HG02870 (cell line): ENCODE results near the gene MED13L.
"Not testable (repeated sequence)": the region's sequence is repeated elsewhere in the genome, so short reads cannot be mapped to it uniquely, and the experiment has no call there.

Experiments used
- ATAC-seq: cut with Tn5 transposase; IDR thresholded peaks from one replicate; pipeline ENCODE4 v1.9.1; 2021; ENCODE audit warnings: mild to moderate bottlenecking, moderate library complexity; ENCODE audit not compliant: unreplicated experiment

MED13L gene

DNA sequence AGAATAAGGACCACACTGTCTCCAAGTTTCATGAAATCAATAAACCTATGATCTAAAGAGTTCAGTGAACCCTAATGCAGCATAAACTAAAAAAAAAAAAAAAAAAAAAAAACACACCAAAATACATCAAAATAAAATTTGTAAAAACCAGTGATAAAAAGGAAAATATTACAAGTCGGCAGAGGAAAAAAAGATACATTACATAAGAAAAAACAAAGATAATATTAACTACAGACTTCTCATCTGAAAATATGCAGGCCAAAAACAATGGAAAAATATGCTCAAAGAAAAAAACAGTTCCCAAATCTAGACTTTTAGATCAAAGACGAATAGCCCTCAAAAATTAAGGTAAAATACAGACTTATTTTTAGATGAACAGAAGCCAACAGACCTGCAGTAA, 27.6 kb downstream of the MED13L start:
- no peak for ATAC-seq

DNA sequence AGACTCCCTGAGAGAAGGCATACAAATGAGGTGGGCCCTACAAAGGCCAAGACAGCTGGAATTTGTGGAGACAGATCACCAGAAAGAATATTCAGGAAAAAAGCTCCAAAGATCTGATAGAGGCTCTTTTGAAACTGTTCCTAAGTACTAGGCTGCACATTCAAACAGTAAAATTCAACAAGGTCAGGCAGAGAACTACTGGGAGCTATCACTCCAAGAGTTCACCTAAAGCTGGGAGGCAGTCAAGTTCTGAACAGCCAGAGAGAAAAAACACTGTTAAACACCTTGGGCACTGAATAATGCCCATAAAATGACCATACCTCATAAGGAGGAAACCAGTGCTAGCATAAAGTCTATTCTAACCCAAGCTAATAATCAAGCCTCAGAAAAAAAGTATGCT, 28.6 kb downstream of the MED13L start:
- no peak for ATAC-seq

DNA sequence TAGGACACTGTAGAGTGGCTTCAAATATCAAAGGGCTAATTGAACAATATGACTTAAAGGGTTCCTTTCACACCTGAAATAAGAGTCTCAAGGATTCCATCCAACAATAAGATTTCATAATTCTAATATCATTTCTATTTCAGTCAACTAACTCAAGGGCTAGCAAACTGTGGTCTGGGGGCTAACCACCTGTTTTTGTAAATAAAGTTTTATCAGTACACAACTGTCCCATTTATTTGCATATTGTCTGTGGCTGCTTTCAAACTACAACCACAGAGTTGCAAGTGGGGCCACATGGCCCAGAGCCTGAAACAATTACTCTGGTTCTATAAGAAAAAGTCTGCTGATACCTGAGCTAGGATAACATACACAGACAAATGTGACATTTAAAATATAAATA, 29.1 kb downstream of the MED13L start:
- no peak for ATAC-seq

DNA sequence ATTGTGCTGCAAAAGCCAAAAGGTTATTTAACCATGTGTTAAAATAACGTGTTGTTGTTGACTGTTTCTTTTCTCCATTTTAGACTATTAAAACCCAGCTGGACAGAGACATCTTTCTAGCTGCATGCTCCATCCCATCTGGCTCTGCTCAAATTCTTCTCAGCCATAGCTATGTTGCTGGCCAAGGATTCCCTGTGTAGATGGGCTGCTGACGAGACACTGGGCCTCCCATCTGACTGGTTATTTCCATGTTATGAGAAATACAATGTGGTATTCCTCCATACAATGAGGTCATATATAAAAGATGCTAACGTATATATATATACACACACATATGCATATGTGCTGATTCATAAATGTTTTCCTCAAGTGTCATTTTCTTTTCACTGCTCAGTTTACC, 30.1 kb downstream of the MED13L start:
- ATAC-seq = no peak

DNA sequence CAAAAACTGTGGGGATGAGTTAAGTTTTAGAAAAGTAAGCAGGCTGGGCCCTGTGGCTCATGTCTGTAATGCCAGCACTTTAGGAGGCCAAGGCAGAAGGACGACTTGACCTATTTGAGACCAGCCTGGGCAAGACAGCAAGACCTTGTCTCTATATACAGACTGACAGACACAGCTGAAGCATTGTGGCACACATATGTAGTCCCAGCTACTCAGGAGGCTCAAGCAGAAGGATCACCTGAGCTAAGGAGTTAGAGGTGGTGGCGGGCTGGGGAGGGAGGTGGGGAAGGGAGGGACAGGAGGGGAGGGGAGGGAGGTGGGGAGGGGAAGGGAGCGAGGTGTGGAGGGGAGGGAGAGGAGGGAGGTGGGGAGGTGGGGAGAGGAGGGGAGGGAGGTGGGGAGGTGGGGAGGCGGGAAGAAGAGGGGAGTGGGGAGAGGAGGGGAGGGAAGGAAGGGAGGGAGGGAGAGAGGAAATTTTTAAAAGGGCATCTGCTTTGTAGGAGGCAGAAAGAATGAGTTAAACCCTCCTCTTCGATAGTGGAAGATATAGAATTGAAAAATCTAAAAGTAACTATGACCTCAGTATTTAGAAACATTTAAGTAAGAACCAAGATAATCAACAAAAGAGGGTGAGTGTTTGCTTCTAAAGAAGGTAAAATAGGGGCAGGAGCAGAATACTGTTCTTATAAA, 30.9 kb downstream of the MED13L start:
- no peak for ATAC-seq

DNA sequence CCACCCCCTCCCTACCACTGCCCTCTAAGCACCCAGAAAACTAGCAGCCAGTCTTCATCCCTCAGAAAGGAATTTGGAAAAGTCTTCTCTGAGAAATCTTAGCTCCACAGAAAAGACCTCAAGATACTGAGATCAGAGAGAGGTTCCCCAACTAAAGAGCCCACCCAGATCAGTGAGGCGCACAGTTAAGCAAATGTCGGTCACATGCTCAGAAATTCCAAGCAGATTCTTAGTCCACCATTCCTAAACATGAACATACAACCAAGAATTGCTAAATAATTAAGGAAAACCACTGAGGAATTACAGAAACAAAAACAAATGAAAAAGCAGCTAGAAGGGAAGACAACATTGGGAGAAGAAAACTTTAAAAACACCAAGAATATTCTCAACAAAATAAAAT, 32.3 kb downstream of the MED13L start:
- ATAC-seq = no peak

DNA sequence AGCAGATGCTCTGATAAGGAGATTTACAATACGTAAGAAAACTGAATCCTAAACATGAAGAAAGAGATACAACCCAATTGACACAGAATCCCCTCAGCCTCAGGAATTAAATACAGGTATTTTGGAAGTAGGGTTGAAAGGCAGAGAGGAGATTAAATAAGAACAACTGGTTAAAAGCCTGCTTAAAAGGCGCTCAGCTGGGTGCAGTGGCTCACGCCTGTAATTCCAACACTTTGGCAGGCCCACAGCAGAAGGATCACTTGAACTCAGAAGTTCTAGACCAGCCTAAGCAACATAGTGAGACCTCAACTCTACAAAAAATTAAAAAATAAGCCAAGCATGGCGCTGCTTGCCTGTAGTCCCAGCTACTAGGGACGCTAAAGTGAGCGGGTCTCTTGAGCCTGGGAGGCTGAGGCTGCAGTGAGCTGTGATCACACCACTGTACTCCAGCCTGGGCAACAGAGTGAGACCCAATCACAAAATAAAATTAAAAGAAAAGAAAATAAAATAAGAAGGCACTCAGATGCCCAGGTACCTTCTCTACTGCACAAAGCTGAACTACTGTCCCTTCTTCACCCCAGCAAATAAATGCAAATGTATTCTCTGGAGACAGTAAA, 32.9 kb downstream of the MED13L start:
- ATAC-seq = no peak

DNA sequence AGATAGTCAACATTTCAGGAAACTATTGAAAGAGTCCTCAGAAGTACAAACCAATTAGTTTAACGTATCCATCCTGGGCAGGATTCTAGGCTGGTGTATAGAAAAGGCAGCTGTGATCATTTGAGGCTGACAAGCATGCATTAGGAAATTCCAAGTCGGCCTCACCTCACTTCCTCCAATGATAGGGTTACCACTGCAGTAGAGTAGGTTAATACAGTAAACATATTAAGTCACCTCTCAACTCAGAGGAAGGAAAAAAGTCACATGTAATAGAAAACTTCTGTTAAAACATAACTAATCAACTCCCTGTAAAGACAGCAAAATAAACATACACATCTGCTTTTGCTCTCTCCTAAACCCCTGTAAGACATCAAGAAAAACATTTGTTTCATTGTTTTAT, 33.5 kb downstream of the MED13L start:
- no peak for ATAC-seq

DNA sequence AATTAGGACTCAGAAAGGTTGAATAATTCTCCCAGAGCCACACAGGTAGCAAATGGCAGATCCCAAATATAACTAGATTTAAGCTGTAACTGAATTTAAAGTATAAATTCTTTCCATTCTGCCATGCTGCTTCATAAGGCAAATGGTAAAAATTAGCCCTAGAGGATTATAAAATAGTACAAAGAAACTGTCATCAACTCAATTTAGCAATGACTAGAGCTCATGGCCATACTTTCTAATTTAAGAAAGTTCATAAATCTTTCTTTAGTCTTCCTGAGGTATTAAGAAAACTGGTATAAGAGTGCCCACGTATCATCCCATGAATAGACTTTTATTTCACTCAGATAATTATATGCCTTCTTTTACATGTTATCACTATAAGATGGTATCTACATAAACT, 34.8 kb downstream of the MED13L start:
- no peak for ATAC-seq

DNA sequence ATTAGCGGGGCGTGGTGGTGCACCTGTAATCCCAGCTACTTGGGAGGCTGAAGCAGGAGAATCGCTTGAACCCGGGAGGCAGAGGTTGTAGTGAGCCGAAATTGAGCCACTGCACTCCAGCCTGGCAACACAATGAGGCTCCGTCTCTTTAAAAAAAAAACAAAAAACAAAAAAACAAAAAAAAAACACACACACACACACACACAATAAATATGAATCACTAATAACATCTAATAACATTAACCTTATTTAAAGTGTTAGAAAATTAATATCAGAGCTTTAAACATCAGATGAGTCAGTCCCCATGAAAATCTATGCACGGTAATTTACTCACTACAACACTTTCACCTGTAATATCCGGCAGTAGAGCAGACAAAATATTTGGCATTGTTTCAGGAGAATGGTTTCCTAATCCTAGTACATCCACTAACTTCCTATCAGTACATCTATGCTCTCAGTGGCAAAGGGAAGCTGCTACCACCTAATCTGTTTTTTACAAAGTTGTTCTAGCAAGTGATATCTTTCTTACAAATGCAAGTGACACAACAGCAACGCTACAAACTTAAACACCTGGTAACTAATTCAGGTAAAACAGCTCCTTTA, 36.2 kb downstream of the MED13L start:
- no peak for ATAC-seq

DNA sequence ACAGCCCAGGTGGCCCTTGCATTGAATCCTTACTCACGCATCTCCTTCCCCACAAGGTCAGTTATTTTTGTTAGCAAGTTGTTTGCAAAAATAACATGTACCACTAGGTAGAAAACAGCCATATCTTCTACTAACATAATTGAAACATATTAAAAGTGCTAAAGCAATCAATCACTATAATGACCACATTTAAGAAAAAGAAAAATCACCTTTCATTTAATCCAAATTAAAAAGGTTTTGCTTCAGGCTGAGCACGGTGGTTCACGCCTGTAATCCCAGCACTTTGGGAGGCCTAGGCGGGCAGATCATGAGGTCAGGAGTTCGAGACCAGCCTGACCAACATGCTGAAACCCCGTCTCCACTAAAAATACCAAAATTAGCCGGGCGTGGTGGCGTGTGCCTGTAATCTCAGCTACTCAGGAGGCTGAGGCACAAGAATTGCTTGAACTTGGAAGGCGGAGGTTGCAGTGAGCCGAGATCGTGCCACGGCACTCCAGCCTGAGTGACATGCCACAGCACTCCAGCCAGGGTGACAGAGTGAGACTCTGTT, 38.8 kb downstream of the MED13L start:
- not testable (repeated sequence) for ATAC-seq

DNA sequence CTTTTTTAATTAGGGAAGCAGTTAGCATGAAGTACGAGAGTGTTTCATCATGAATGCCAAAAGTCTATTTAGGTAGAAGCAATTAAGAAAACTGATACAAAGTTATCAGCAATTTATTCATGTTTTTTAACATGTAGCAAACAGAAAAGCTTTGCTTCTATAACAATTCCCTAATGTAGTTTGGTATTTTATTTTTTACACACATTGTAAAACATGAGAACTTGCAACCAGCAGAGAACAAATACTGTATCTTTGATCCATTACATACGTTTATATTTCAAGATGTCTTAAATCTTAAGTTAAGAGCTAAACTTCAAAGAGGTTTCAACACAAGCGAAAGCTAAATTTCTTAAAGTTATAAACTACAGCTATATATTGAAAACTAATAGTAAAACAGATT, 39.3 kb downstream of the MED13L start:
- ATAC-seq = no peak

DNA sequence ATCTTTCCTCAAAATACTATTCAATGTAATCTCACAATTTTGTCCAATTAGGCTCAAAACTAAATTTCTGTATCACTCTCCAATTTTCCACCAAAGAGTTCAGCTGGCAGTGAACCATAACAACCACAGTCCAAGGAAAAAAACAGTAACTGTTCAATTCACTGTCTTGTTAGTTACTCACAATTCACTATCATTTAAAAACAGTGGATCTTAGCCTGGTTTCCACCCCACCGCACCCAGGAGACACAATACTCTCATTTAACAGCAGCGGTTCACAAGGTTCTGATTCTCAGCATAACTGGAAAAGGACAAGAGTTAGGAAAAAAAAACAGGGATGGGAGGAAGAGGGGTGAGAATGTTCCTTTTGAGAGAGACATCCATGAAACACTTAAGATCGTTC, 40.5 kb downstream of the MED13L start:
- no peak for ATAC-seq

DNA sequence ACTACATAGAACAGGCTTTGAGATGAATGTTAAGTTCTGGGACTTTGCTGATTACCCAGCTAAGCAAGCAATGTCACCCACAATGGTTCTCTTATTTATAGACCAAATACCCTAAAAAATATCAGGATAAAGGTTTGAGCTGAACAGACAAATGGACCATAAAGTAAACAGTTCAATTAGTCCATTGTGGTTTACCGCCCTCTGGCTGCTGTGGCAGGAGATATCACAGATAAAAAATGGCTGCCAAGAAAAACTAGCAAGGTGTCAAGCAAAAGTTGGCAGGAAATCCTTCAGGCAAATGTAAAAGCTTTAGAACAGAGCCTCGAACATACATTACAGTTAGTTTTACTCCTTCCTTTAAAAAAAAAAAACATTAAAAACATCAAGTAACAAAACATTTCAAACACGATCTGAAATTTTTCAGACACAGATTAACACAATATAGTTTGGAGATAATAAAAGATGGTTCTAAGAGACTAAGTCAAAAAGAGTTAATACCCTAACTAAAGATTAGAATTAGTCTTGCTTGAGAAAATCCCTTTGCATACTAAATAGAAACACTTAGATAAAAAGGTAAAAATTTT, 41.3 kb downstream of the MED13L start:
- ATAC-seq = no peak

DNA sequence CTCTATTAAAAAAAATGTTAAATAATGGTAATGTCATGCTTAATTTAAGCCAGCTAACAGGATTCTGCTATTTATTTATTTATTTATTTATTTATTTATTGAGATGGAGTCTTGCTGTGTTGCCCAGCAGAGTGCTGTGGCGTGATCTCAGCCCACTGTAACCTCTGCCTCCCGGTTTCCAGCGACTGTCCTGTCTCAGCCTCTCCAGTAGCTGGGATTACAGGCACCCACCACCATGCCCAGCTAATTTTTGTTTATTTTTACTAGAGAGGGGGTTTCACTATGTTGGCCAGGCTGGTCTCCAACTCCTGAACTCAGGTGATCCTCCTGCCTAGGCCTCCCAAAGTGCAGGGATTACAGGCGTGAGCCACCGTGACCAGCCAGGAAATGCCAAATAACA, 43.3 kb downstream of the MED13L start:
- not testable (repeated sequence) for ATAC-seq

DNA sequence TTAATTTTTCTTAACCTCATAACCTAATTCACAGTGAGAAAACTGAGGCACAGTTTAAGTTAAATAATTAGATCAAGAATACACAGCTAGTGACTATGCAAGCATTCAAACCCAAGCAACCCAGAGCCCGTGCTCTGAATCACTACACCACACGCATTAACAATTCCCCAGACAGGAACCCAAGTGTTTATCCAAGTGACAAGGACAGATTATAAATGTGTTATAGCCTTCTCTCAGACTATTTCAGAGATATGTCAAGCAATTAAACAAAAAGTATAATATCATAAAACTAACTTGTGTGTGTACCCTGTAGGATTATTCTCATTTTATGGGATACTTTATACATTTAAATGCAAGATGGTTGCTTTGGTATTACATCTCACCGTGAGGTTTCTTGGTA, 43.8 kb downstream of the MED13L start:
- no peak for ATAC-seq

DNA sequence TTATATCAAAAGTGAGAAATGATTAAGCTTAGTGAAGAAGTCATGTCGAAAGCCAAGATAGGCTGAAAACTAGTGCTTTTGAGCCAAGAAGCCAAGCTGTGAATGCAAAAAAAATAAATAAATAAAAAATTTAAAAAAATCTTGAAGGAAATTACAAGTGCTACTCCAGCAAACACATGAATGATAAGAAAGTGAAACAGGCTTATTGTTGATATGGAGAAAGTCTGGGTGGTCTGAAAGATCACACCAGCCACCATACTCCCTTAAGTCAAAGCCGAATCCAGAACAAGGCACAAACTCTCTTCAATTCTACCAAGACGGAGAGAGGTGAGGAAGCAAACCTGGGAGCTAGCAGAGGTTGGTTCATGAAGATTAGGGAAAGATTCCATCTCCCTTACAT, 49.7 kb downstream of the MED13L start:
- no peak for ATAC-seq

DNA sequence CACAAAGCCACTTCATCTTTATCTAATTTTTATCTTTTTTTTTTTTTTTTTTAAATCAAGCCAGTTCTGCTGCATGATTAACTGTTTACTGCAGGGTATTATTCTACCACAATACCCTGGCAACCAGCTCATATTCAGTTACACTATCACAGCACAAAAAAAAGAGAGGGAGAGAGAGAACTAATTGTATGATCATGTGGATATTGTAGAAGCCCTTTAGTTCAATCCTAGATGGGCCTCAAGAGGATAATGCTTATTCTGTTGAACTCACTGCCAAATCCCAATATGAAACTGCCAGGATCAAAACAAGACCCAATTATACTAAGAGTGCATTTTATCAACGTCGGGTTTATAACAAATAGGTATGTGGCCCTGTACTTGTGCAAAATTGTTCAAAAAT, 51.5 kb downstream of the MED13L start:
- ATAC-seq = no peak

DNA sequence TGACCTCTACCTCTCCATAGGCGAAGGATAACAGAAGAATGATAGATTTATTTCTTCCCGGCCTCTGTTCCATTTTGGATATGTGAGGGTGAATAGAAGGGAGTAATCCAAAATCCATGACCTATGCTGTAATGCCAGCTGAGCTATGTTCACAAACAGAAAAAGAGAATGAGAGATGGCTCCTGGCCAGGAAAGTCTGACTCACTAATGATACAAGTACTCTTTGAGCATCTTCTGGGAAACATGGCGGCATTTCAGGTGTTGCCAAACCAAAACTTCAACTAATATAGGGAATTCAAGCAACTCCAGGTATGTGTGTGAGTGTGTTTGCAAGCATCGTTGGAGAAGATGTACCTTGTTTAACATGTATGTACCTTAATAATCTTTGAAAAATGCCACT, 55.1 kb downstream of the MED13L start:
- ATAC-seq = no peak

DNA sequence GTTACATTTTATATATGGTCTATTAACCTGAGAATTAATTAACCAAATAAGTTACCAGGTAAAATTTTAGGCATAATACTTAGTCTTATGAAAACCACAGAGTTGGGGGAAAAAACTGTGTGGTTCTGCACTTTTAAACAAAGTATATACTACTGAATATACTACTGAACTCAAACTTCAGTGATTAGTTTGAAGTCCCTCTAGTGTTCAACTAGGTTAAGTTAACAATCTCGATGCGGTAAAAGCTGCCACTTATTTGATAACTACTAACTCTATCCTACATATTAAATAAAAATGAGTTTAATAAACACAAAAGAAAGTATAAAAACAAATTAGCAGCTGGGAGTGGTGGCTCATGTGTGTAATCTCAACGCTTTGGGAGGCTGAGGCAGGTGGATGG, 56.7 kb downstream of the MED13L start:
- no peak for ATAC-seq

DNA sequence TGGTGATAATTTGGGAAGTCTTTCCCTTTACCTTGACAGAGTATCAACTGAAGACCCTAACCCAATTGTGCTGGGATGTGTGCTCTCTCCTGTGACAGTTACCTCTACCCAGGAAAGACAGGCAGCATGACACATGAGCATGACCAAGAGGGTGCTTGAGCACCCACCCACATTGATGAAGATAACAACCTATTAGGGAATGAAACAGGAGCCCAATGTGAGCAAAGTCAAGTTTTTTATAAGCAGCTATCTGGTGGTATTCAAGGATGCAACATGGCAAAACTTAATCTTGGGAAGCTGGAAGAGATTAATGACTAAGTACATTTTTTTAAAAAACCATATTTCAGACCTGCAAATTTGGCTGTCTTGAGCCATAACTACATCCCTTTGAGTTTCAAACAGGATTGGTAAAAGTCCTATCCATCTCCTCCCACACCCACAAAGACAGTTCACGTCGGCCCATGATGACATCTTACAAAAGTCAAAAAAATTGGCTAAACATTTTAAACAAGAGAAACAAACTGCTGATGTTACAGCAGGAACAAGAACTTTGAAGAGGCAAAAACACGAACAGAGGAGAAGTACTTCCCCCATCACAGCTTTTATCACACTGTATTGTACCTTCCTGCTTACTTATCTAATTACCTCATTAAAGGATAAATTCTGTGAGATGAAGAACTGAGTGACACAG, 60.3 kb downstream of the MED13L start:
- ATAC-seq = no peak
